Fibroblast of skin of scalp (primary cell): ENCODE data around the gene GAPVD1.
A peak's percentile ranks its signal among the peaks of the same experiment; 100 is the strongest.

ENCODE experiments used
- DNase-seq: peaks from one replicate; pipeline ENCODE4 v3.0.0-alpha.2; 2013

The GAPVD1 gene

GRCh38 chr9:125406810-125407087 is 145.1 kb downstream of the GAPVD1 start:
- no peak for DNase-seq

DNA sequence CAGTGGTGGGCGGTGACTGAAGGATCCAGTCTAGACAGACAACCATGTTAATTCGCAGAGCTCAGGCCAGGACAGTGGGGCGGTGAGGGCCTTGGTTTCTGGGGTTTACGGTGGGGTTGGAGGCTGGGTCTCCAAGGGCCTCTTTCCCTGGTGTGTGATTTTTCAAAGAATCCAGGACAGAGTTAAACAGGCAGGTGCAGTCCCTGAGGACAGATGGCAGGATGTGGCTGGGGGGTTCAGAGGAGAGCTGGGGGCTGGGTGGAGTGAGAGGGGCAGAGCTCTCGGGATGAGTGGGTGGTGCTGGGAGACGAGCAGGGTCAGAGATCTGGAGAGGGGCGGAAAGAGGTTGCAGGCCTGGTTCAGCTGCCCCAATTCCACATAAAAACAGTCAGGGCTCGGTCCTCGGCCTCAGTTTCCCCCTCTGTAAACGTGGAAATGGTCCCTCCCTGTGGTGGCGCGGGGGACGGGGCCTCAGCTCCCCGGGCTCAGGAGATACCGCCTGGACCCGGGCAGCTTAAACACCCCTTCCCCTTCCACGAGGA is 145.9 kb downstream of the GAPVD1 start:
- DNase-seq = no peak

DNA sequence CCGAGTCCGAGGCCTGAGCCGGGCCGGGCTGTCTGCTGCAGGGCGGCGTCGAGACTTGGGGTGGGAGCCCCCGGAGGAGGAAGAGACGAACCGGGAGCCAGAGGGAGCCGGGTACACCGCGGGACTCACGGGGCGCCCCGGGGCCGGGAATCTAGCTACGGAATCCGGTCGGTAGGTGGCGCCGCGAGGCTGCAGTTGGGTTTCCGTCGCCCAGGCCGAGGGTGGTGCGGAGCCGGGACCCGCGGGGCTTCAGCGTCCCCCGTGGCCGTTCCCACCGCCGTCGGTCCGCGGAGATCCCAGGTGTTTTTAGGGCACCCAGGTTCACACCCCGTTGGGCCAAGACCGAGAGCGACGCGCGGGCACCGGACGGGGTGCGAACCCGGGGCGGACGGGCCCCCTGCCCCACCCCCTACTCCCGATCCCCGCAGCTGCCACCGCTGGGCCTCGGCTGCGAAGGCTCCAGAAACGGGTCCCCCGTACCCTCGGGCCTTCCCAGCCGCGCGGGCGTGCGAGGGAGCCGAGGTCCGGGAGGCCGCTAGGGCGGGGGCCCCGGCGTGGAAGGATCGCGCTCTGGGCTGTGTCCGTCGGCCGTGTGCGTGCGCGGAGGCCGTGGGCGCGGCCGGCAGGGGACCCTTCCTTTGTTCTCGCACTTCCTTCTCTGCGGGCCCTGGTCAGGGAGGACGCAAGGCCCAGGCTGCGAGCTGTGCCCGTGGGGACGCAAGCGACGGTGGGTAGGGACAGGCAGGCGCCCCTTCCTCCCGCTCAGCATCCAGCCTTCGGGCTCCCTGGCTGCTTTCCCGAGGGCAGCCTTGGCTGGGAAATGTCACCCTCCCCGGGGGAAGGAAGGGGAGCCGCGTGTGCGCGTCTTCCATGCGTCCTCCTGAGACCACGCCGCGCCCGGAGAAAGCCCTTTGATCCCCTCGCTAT is 146.6 kb downstream of the GAPVD1 start:
- DNase-seq = peak; percentile 76

GRCh38 chr9:125409217-125409636 is 147.6 kb downstream of the GAPVD1 start:
- no peak for DNase-seq

- peak; percentile 53 for DNase-seq
These were observed 148.3 kb downstream of the GAPVD1 start for GRCh38 chr9:125409637-125410521.

GRCh38 chr9:125410522-125410894 is 148.9 kb downstream of the GAPVD1 start:
- DNase-seq = no peak

DNA sequence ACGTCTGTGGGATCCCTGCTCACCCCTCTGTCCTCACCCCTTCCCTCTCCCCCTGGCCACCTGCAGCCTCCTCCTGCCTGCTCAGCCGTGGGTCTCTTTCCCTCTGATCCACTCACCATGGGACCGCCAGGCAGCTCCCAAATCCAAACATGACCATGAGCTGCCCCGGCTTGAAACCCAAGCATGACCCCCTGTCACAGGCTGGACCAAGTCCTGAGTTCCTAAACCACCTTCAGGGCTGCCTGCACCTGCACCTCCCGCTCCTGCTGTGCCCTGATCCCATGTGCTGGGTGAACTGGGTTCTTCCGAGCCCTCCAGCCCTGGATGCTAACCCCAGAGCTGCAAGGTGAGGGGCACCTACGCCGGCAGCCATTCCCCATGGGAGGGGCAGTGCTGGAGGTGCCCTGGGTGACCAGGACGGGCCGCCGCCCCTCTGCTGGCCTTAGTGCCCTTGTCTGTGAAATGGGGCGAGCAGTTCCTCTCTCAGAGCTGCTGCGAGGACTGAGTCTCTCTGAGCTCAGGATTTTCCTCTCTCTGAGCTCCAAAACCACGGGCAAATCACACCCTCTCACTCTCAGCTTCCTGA is 149.6 kb downstream of the GAPVD1 start:
- DNase-seq = no peak

DNA sequence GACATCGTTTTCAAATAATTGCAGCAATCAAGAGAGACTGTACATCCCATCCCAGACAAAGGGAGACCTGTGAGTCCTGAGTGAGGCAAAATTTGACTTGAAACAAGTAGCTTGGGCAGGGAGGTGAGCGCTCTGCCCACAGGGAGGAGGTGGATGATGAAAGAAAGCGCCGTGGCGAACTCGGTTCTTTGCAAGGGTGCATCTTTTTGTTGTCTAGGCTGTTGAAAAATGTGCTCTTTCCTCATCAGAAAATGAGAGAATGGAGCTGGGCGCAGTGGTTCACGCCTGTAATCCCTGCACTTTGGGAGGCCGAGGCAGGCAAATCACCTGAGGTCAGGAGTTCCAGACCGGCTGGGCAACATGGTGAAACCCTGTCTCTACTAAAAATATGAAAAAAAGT is 150.5 kb downstream of the GAPVD1 start:
- no peak for DNase-seq

GRCh38 chr9:125413579-125413978 is 152.0 kb downstream of the GAPVD1 start:
- DNase-seq = no peak

- DNase-seq = no peak
These were observed 154.2 kb downstream of the GAPVD1 start for GRCh38 chr9:125415583-125416460.

DNA sequence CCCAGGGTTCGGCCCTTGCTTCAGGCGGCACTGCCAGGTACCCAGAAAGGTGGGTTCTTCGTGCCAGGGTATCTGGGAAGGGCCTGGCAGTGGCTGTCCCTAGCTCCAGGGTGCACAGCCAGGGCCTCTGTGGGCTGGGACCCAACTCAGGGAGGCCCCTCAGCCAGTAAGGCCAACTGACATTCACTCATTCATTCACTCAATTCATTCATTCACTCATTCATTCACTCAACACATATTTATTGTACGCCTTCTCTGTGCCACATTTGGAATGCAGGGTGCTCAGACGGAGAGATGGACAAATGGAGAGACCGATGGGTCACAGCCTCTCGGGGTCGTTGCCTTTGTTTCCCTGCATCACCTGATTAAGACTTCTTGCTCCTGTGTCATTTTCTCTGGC is 154.9 kb downstream of the GAPVD1 start:
- no peak for DNase-seq
